GM19099 (cell line): ENCODE measurements around the gene FAM98B.

ENCODE experiments used
- POLR2A ChIP-seq: IDR thresholded peaks from 3 replicates; pipeline ENCODE4 v1.6.1; 2011; ENCODE audit warnings: low read depth; ENCODE audit not compliant: insufficient read length; ENCODE audit errors: extremely low read depth

FAM98B gene

DNA sequence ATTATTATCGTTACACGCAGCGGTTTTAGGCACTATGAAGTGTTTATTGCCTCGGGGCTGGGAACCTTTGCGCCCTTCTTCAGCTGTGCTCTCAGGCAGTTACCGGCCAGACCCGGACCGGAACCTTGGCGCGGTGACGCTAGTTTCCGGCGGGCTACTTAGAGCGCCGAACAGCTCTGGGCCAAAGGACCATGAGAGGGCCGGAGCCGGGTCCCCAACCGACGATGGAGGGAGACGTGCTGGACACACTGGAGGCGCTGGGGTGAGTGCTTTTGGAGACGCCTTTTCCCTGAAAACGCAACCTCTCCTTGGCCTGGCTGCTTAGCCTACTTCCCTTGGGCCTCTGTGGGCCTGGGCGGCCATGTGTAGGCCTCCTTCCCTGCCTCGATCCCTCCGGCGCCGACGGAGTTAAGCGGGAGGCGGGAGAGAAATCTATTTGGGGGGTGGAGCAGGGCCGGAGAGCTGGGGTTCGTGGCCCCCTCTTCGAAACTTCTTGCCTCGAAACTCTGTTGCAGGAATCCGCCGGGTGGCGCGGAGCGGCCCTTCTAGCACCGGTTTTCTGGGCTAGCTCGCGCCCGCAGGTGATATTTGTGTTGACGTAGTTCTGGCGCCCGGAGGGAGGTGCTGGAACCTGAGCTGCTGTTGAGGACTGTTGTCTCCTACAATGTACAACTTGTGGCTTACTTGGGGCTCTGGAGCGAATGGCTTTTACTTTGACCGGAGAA lies at the start of gene FAM98B:
Gene FAM98B (plus strand): TSS at position 157 of the 725 bp plus-strand sequence. CDS start 35 bp downstream, at position 192.
- TF ChIP-seq POLR2A, result peak; percentile 93

DNA sequence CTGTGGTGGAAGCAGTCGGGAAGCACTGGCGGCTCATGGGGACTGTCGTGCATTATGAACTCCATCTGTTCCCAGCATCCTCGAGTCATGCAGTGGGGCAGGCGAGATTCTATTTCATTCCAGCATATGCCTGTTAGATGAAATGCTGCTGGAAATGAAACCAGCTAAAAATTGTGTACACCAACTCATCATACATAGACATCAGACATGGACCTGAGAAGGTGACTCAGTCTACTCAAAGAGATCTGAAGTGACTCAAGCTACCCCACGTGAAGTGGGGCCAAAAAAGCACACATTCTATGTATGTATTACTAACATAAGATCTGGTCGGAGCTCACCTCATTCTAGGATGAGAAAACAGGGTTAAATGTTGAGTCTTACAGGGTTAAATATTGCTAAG lies 47.5 kb upstream of the FAM98B start:
- TF ChIP-seq POLR2A, result no peak

DNA sequence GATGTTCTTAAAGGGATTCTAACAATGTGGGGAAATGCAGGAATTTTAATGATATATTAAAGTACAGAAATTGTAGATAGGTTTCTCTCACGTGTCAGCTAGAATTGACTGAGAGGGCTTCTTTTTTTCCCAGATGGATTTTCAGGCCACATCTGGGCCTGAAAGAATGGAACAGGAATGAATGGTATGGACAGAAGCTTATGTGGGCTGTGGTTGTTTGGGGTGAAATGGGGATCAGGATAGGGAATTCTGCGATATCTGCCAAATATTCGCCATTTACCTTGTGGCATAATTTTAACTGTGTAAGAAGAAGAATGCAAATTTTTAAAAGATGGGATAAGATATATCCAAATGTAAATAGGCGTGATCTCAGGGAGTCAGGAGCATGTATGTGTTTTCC lies 45.4 kb upstream of the FAM98B start:
- no peak for TF ChIP-seq POLR2A

DNA sequence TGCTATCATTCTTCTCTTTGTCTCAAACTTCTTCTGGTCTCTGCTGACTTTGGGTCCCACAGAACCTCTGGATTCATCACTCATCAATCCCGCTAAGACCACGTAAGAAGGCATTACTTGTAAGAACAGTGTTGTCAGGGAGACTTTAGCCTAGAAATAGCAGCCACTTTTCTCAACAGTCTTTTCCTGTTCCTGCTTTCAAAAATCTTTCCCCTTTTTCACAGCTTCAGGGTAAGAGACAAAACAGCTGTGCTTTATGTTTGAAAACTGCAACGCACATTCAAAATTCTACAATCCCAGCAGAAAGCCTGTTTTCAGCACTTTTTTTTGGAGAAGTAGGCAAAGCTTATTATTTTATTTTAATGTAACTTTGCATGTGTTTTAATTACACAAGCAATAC lies 42.0 kb upstream of the FAM98B start:
- TF ChIP-seq POLR2A, result no peak

DNA sequence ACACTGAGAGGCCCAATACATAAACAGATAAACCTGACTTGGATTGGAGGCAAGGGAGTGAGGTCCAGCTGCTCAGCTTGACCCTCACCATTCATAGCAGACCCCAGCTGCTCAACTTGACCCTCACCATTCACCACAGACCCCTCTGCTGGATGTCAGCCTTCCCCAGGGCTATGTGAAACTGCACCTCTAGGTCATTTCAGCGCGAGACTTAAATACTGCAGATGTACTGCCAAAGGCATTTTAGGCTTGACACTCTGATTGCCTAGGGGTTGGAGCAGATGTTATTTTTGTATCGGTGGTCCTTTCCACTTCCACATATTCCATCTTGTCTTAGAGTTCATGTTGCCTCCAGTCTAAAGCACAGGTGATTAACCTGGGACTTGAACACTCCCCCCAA lies 41.5 kb upstream of the FAM98B start:
- no peak for TF ChIP-seq POLR2A

DNA sequence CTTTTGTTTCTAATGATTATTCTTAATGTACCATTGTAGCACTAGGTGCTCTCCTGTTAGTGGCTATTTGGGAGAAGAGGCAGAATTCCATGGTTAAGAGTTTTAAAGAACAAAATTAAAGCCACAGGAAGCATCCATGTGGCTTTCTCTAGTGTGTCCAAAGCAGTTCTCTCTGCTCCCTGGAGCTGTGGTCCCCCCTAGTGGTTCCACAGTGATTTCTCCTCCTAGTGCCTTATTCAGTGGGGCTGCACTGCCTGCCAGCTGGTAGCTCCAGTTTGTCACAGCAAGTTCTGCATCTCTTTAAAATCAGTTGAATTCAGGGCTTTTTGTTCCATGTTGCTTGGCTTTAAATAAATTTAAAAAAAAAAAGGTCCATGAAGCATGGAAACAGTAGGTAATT lies 39.6 kb upstream of the FAM98B start:
- TF ChIP-seq POLR2A, result no peak

DNA sequence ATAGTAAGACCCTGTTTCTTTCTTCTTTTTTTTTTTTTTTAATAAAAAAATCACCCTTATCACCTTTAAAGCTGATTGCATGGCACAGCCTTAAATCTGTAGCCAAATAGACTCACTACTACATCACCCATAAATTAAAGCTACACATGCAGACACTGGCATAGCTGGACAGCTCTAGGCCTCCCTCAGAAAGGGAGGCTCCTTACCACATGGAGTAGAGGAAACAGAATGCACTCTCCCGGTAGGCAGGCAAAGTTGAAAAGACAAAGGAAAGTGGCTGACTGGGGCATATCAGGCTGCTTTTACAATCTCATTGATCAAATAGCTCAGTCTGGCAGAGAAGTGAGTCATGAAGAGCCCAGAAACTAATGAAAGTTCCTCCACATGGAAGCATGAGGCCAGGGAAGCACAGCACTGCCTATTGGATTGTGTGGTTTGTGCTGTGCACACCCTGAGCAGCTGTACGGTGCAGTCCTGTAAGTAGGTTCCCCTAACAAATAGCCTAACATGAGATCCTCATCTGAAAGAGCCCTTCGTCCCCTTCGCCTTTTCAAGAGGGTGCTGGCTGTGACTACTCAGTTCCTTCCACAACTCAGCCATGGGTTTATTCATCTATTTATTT lies 32.7 kb upstream of the FAM98B start:
- TF ChIP-seq POLR2A, result no peak

DNA sequence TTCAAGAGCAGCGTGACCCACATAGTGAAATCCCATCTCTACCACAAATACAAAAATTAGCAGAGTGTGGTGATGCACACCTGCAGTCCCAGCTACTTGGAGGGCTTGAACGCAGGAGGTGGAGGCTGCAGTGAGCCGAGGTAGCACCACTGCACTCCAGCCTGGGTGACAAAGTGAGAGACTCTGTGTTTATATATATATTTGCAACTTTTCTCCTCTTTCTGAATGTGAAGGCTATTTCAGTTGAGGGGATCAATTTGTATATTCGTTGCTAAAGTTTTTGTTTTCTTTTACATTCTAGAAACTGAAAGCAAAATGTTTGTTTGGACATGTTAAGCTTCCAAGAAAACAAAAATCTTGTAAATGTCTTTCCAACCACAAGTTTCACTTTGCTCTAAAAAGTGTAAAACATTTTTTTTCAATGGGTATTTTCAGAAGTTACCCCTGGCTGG lies 29.8 kb upstream of the FAM98B start:
- TF ChIP-seq POLR2A, result no peak

DNA sequence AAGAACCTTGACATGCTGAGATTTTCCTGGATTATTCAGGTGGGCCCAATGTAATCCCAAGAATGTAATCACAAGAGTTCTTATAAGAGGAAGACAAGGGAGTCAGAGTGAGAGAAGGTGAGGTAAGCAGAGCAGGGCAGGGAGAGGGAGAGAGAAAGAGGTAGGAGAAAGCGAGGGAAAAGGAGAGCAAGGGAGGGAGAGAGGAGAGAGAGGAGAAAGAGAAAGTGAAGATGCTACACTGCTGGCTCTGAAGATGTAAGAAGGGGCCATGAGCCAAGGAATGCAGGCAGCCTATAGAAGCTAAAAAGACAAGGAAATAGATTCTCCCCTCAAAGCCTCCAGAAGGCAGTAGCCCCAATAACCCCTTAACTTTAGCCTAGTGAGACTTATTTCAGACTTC lies 28.7 kb upstream of the FAM98B start:
- no peak for TF ChIP-seq POLR2A

DNA sequence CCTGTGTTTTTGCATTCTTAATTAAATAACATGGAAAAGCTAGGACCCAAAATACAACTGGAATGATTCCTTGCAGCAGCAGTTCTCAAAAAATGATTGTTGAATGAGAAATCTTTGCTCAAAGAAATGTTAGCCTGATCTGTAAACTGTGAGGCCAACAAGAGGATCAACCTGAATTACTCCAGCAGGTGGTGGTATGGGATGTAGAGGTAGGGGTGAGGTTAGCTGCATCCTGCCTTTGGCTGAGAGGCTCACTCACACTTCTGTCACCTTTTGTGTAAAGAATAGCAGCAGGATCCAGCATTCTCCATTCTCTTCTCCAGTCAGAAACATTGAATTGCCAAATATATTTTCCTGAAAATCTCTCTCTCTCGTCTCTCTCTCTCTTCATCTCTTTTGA lies 26.5 kb upstream of the FAM98B start:
- no peak for TF ChIP-seq POLR2A

DNA sequence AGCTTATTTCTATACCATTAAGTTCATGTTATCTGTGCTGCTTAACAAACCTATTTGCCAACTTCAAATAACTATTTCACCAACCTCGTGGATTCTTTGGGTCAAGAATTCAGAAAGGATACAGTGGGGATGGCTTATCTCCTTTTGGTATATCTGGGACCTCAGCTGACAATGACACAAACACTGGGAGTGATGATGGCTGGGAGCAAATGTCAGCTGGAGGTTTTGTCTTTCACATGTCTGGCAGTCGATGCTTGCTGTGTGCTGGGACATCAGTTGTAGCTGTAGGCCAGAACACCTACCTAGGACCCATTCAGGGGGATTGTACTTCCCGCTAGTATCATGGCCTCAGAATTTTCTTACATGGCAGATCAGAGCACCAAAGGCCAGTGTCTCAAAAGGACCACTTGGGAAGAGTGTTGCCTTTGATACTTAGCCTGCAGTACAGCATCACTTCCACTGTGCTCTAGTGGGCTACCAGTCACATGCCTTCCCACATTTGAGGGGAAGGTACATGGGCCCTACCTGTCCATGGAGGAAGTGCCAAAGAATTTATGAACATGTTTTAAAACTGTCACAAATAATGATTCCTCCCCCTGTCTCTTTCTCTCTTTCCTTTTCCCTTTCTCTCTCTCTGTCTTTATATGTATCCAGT lies 23.7 kb upstream of the FAM98B start:
- no peak for TF ChIP-seq POLR2A

DNA sequence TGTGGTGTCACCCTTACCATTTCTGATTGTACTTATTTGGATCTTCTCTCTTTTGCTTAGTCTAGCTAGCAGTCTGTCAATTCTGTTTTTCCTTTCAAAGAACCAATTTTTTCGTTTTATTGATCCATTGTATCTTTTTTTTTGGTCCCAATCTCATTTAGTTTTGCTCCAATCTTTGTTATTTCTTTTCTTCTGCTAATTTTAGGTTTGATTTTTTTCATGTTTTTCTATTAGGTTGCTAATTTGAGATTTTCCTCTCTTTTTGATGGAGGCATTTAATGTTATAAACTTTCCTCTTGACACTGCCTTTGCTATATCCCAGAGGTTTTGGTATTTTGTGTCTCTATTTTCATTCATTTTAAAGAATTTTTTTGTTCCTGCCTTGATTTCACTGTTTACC lies 16.9 kb upstream of the FAM98B start:
- TF ChIP-seq POLR2A, result no peak

DNA sequence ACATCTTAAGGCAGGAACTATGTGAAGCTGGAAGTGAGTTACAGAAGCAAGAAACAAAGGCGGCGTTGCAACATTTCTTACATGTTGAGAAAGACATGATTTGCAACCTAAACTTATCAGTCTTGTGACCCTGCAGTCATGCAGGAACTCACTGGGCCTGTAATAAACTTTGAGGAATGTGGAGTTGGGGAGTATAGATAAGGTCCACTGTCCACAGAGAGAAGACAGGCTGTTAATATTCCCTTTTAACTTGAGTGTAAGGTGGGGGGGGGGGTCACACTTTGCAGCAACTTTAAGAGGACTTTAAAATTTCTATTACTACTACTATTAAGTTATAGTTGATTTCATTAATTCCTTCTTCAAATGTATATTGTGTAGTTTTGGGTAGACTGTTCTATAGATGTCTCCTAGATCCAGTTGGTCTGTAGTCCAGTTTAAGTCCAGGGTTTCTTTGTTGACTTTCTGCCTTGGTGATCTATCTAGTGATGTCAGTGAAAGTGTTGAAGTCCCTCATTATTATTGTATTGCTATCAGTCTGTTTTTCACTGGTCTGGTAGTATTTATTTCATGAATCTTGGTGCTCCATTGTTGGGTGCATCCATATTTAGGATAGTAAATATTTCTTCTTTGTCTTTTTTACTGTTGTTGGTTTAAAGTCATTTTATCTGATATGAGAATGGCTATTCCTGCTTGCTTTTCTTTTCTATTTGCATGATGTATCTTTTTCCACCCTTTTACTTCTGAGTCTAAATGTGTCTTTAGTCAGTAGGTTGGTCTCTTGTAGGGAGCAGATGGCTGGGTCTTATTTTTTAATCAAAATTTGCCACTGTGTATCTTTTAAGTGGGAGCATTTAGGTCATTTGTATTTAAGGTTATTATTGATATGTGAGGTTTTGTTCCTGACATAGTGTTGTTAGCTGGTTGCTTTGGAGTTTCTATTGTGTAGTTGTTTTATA lies 15.6 kb upstream of the FAM98B start:
- TF ChIP-seq POLR2A, result no peak

DNA sequence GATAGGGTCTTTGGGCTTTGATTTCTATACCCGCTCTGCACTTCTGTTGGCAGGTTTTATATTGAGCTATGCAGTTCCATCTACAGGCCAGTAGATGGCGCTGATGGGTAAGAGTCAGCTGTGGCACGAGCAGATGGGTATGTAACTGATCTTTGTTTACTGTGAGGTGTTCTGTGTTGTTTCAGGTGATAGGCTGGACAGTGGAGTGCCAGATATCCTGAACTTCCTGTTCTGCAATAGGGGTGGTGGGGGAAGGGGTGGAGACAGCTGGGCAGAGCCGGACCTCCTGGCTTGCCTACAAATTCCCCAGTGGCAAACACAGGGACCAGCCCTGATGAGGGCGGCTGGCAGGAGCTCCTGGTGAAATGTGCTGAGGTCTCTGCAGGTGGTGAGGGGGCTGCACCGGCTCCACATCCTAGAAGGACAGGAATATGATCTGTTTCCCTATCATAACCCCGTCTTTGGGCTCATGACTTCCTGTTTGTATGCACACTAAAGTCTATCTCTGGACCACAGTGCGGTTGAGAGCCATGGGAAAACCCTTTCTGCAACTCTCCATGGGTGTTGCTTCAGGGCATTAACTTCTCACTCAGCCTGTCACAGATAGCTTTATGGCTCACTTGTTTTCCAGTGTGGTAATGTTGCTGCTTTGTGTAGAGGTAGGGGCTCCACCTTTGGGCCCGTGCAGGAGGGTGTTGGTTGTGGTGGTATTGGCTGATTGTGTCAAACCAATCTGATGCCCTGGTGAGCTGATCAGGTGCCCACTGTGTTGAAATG lies 13.4 kb upstream of the FAM98B start:
- no peak for TF ChIP-seq POLR2A
